Measurements from ENCODE around the gene DENND1A.

DENND1A gene

GRCh38 chr9:123682746-123683145, 247.2 kb downstream of the DENND1A start:
- Histone ChIP-seq H3K4me3 (ENCODE audit: low read length) (no peak overlapping the region), H3K27me3 (ENCODE audit: insufficient read depth, low read length) (no peaks in the 10 kb centered on the region), H3K9me3 (ENCODE audit: insufficient read depth, low read depth, low read length) (peaks cover 5% of the 10 kb centered on the region; the same call in 1 of the 2 replicates), H3K27ac (ENCODE audit: low read depth, low read length) (no peak overlapping the region), H3K36me3 (ENCODE audit: insufficient read depth, low read length) (no peaks in the 10 kb centered on the region), H3K4me1 (ENCODE audit: insufficient read depth, low read length) (no peaks in the 10 kb centered on the region), H3K9ac (ENCODE audit: low read depth, low read length) (no peak overlapping the region)
- 93% methylated on average over 2 of the region's 2 CpGs for WGBS

GRCh38 chr9:123680352-123680751, 249.6 kb downstream of the DENND1A start:
- H3K27ac ChIP-seq (ENCODE audit: low read depth, low read length), result no peak overlapping the region
- WGBS, result 97% methylated on average over 6 of the region's 8 CpGs

GRCh38 chr9:123679330-123679987, 250.5 kb downstream of the DENND1A start:
- Histone ChIP-seq H3K4me1 (ENCODE audit: insufficient read depth, low read length) (no peaks in the 10 kb centered on the region), H3K4me3 (ENCODE audit: low read length) (no peak overlapping the region), H3K27ac (ENCODE audit: low read depth, low read length) (no peak overlapping the region), H3K9me3 (ENCODE audit: insufficient read depth, low read depth, low read length) (peaks cover 5% of the 10 kb centered on the region; the same call in 1 of the 2 replicates), H3K9ac (ENCODE audit: low read depth, low read length) (no peak overlapping the region), H3K36me3 (ENCODE audit: insufficient read depth, low read length) (no peaks in the 10 kb centered on the region), H3K27me3 (ENCODE audit: insufficient read depth, low read length) (no peaks in the 10 kb centered on the region)
- WGBS, result 93% methylated on average over 16 of the region's 16 CpGs

More at GRCh38 chr9:123680352-123680751, 249.6 kb downstream of the DENND1A start:
- Histone ChIP-seq H3K36me3 (ENCODE audit: insufficient read depth, low read length) (no peaks in the 10 kb centered on the region), H3K27me3 (ENCODE audit: insufficient read depth, low read length) (no peaks in the 10 kb centered on the region), H3K4me3 (ENCODE audit: low read length) (no peak overlapping the region), H3K9ac (ENCODE audit: low read depth, low read length) (no peak overlapping the region), H3K9me3 (ENCODE audit: insufficient read depth, low read depth, low read length) (peaks cover 5% of the 10 kb centered on the region; the same call in 1 of the 2 replicates), H3K4me1 (ENCODE audit: insufficient read depth, low read length) (no peaks in the 10 kb centered on the region)

GRCh38 chr9:123678878-123679329, 251.0 kb downstream of the DENND1A start:
- Histone ChIP-seq H3K4me1 (ENCODE audit: insufficient read depth, low read length) (no peaks in the 10 kb centered on the region), H3K9me3 (ENCODE audit: insufficient read depth, low read depth, low read length) (peaks cover 5% of the 10 kb centered on the region; the same call in 1 of the 2 replicates), H3K27ac (ENCODE audit: low read depth, low read length) (no peak overlapping the region), H3K27me3 (ENCODE audit: insufficient read depth, low read length) (no peaks in the 10 kb centered on the region), H3K36me3 (ENCODE audit: insufficient read depth, low read length) (no peaks in the 10 kb centered on the region), H3K9ac (ENCODE audit: low read depth, low read length) (no peak overlapping the region), H3K4me3 (ENCODE audit: low read length) (no peak overlapping the region)
- 91% methylated on average over 5 of the region's 5 CpGs for WGBS

GRCh38 chr9:123678038-123678877, 251.7 kb downstream of the DENND1A start:
- 90% methylated on average over 15 of the region's 15 CpGs for WGBS
- no peak overlapping the region for H3K27ac ChIP-seq (ENCODE audit: low read depth, low read length)

GRCh38 chr9:123676869-123677268, 253.1 kb downstream of the DENND1A start:
- WGBS, result 90% methylated on average over 2 of the region's 2 CpGs
- no peak overlapping the region for H3K27ac ChIP-seq (ENCODE audit: low read depth, low read length)
- H3K36me3 ChIP-seq (ENCODE audit: insufficient read depth, low read length), result no peaks in the 10 kb centered on the region
- no peak overlapping the region for H3K4me3 ChIP-seq (ENCODE audit: low read length)
- H3K4me1 ChIP-seq (ENCODE audit: insufficient read depth, low read length), result no peaks in the 10 kb centered on the region
- no peaks in the 10 kb centered on the region for H3K27me3 ChIP-seq (ENCODE audit: insufficient read depth, low read length)
- H3K9me3 ChIP-seq (ENCODE audit: insufficient read depth, low read depth, low read length), result peaks cover 17% of the 10 kb centered on the region; the same call in 1 of the 2 replicates
- no peak overlapping the region for H3K9ac ChIP-seq (ENCODE audit: low read depth, low read length)

More at GRCh38 chr9:123678038-123678877, 251.7 kb downstream of the DENND1A start:
- no peak overlapping the region for H3K9ac ChIP-seq (ENCODE audit: low read depth, low read length)
- no peaks in the 10 kb centered on the region for H3K36me3 ChIP-seq (ENCODE audit: insufficient read depth, low read length)
- H3K27me3 ChIP-seq (ENCODE audit: insufficient read depth, low read length), result no peaks in the 10 kb centered on the region
- peaks cover 10% of the 10 kb centered on the region; the same call in 1 of the 2 replicates for H3K9me3 ChIP-seq (ENCODE audit: insufficient read depth, low read depth, low read length)
- H3K4me1 ChIP-seq (ENCODE audit: insufficient read depth, low read length), result no peaks in the 10 kb centered on the region
- H3K4me3 ChIP-seq (ENCODE audit: low read length), result no peak overlapping the region

- H3K4me1 ChIP-seq (ENCODE audit: insufficient read depth, low read length), result no peaks in the 10 kb centered on the region
- H3K27ac ChIP-seq (ENCODE audit: low read depth, low read length), result no peak overlapping the region
- H3K27me3 ChIP-seq (ENCODE audit: insufficient read depth, low read length), result no peaks in the 10 kb centered on the region
- H3K36me3 ChIP-seq (ENCODE audit: insufficient read depth, low read length), result peaks cover 4% of the 10 kb centered on the region; the same call in 1 of the 2 replicates
- 91% methylated on average over 3 of the region's 3 CpGs for WGBS
- no peak overlapping the region for H3K4me3 ChIP-seq (ENCODE audit: low read length)
- no peak overlapping the region for H3K9ac ChIP-seq (ENCODE audit: low read depth, low read length)
- peaks cover 21% of the 10 kb centered on the region; the same call in 1 of the 2 replicates for H3K9me3 ChIP-seq (ENCODE audit: insufficient read depth, low read depth, low read length)
These were observed 260.6 kb downstream of the DENND1A start for GRCh38 chr9:123669346-123669745.

- Histone ChIP-seq H3K36me3 (ENCODE audit: insufficient read depth, low read length) (peaks cover 7% of the 10 kb centered on the region; the same call in 1 of the 2 replicates), H3K9ac (ENCODE audit: low read depth, low read length) (no peak overlapping the region), H3K4me1 (ENCODE audit: insufficient read depth, low read length) (peaks cover 17% of the 10 kb centered on the region; the same call in 1 of the 2 replicates), H3K27me3 (ENCODE audit: insufficient read depth, low read length) (no peaks in the 10 kb centered on the region), H3K27ac (ENCODE audit: low read depth, low read length) (no peak overlapping the region), H3K4me3 (ENCODE audit: low read length) (no peak overlapping the region), H3K9me3 (ENCODE audit: insufficient read depth, low read depth, low read length) (peaks cover 20% of the 10 kb centered on the region; the same call in 1 of the 2 replicates)
- no CpG with 5 or more reads among the region's 1 CpG for WGBS
These were observed 266.4 kb downstream of the DENND1A start for GRCh38 chr9:123663529-123663928.

- Histone ChIP-seq H3K9ac (ENCODE audit: low read depth, low read length) (no peak overlapping the region), H3K4me3 (ENCODE audit: low read length) (no peak overlapping the region), H3K4me1 (ENCODE audit: insufficient read depth, low read length) (peaks cover 23% of the 10 kb centered on the region), H3K27ac (ENCODE audit: low read depth, low read length) (no peak overlapping the region), H3K36me3 (ENCODE audit: insufficient read depth, low read length) (peaks cover 7% of the 10 kb centered on the region; the same call in 1 of the 2 replicates), H3K9me3 (ENCODE audit: insufficient read depth, low read depth, low read length) (peaks cover 20% of the 10 kb centered on the region; the same call in 1 of the 2 replicates), H3K27me3 (ENCODE audit: insufficient read depth, low read length) (no peaks in the 10 kb centered on the region)
- 98% methylated on average over 8 of the region's 8 CpGs for WGBS
These were observed 267.7 kb downstream of the DENND1A start for GRCh38 chr9:123662057-123662776.

GRCh38 chr9:123660691-123661466, 269.0 kb downstream of the DENND1A start:
- WGBS, result 78% methylated on average over 9 of the region's 9 CpGs

More at GRCh38 chr9:123660691-123661466, 269.0 kb downstream of the DENND1A start:
- no peaks in the 10 kb centered on the region for H3K27me3 ChIP-seq (ENCODE audit: insufficient read depth, low read length)
- no peak overlapping the region for H3K27ac ChIP-seq (ENCODE audit: low read depth, low read length)
- H3K9me3 ChIP-seq (ENCODE audit: insufficient read depth, low read depth, low read length), result peaks cover 20% of the 10 kb centered on the region; the same call in 1 of the 2 replicates
- no peak overlapping the region for H3K9ac ChIP-seq (ENCODE audit: low read depth, low read length)
- peaks cover 29% of the 10 kb centered on the region for H3K4me1 ChIP-seq (ENCODE audit: insufficient read depth, low read length)
- no peak overlapping the region for H3K4me3 ChIP-seq (ENCODE audit: low read length)
- H3K36me3 ChIP-seq (ENCODE audit: insufficient read depth, low read length), result peaks cover 6% of the 10 kb centered on the region; the same call in 1 of the 2 replicates
